HepG2 (cell line): ENCODE results near the gene ZNF771. TPM values are rescaled to one million over a fixed set of nuclear protein-coding genes. Genes with fewer than 3 reads are reported as not detected.

Source experiments
- AKNA ChIP-seq: sonication (generic); formaldehyde crosslinking; IDR thresholded peaks from 2 replicates; pipeline ENCODE4 v1.4.0; 2020; ENCODE audit warnings: missing genetic modification reagents, borderline replicate concordance
- ARNT2 ChIP-seq: sonication (generic); formaldehyde crosslinking; IDR thresholded peaks from 2 replicates; pipeline ENCODE4 v1.8.0; 2022; ENCODE audit warnings: mild to moderate bottlenecking, low read depth, missing genetic modification reagents, moderate library complexity
- GFI1 ChIP-seq: sonication (generic); formaldehyde crosslinking; IDR thresholded peaks from 2 replicates; pipeline ENCODE4 v1.5.0; 2020; ENCODE audit warnings: missing genetic modification reagents, mild to moderate bottlenecking, borderline replicate concordance
- GTF3A ChIP-seq: sonication (generic); formaldehyde crosslinking; conservative IDR thresholded peaks from 2 replicates; pipeline ENCODE4 v1.4.0; 2020; ENCODE audit warnings: mild to moderate bottlenecking, missing genetic modification reagents
- MYNN ChIP-seq: sonication (generic); formaldehyde crosslinking; IDR thresholded peaks from 2 replicates; pipeline ENCODE4 v1.4.0; 2020; ENCODE audit warnings: mild to moderate bottlenecking, low read depth, missing genetic modification reagents
- NFKB2 ChIP-seq: sonication (generic); formaldehyde crosslinking; IDR thresholded peaks from 2 replicates; pipeline ENCODE4 v1.4.0; 2020; ENCODE audit warnings: missing genetic modification reagents, borderline replicate concordance
- SIX1 ChIP-seq: sonication (generic); formaldehyde crosslinking; IDR thresholded peaks from 2 replicates; pipeline ENCODE4 v1.4.0; 2020; ENCODE audit warnings: missing genetic modification reagents, borderline replicate concordance
- SRSF9 ChIP-seq: fragments of 200-400 bp; formaldehyde crosslinking; IDR thresholded peaks from 2 replicates; pipeline ENCODE4 v1.6.1; 2018; ENCODE audit warnings: borderline replicate concordance, mild to moderate bottlenecking, low read depth, low read length; ENCODE audit not compliant: insufficient read depth, poor library complexity, severe bottlenecking
- USF2 ChIP-seq, 2 experiments: sonication (generic) in 1 of 2; formaldehyde crosslinking in 1 of 2; IDR thresholded peaks; 2 replicates each; pipeline versions ENCODE4 v1.5.1 to v1.6.1; 2011 to 2020; ENCODE audit warnings: borderline replicate concordance in 1 of 2, low read depth in 1 of 2, low read length in 1 of 2, mild to moderate bottlenecking in 1 of 2, missing genetic modification reagents in 1 of 2, moderate library complexity in 1 of 2
- ZFAT ChIP-seq: sonication (generic); formaldehyde crosslinking; conservative IDR thresholded peaks from 2 replicates; pipeline ENCODE4 v1.8.1; 2023; ENCODE audit warnings: missing genetic modification reagents, inconsistent platforms
- ZMYM3 ChIP-seq: sonication (generic); formaldehyde crosslinking; IDR thresholded peaks from 2 replicates; pipeline ENCODE4 v1.5.1; 2020; ENCODE audit warnings: mild to moderate bottlenecking, missing genetic modification reagents
- ZNF3 ChIP-seq: IDR thresholded peaks from 2 replicates; pipeline ENCODE4 v1.7.0; 2017; ENCODE audit warnings: inconsistent platforms
- ZNF441 ChIP-seq: sonication (generic); formaldehyde crosslinking; IDR thresholded peaks from 2 replicates; pipeline ENCODE4 v1.7.0; 2021; ENCODE audit warnings: missing genetic modification reagents, borderline replicate concordance
- ZNF850 ChIP-seq: sonication (generic); formaldehyde crosslinking; conservative IDR thresholded peaks from 2 replicates; pipeline ENCODE4 v1.9.0; 2021; ENCODE audit warnings: mild to moderate bottlenecking, missing genetic modification reagents
- polyA plus RNA-seq, 8 experiments: library from polyadenylated mRNA; depleted of rRNA in 3 of 8; stranded (reverse) in 7 of 8; unstranded in 1 of 8; fragments of >200 nt; fragmentation: Illumina TruSeq in 4 of 8; extraction: Trizol in 4 of 8; gene quantifications; 2 replicates each; pipeline versions ENCODE4 v1.2.1 to v1.2.3, GENCODE V29; 2011 to 2016; ENCODE audit warnings: low read depth in 4 of 8, missing spikeins in 1 of 8, mixed read lengths in 1 of 8; ENCODE audit not compliant: insufficient read depth in 1 of 8
- total RNA-seq, 5 experiments: library from RNA; depleted of rRNA; stranded (reverse); fragments of >200 nt; fragmentation: Illumina TruSeq; extraction: Trizol; gene quantifications; 2 replicates each; pipeline ENCODE4 v1.2.3, GENCODE V29; 2016; ENCODE audit warnings: low read depth in 1 of 5
- TF ChIP-seq, protein P1 (sequence below): sonication (generic); formaldehyde crosslinking; IDR thresholded peaks from 2 replicates; pipeline ENCODE4 v1.8.1; 2023; ENCODE audit warnings: mild to moderate bottlenecking, missing genetic modification reagents
- TF ChIP-seq, protein P2 (sequence below): sonication (generic); formaldehyde crosslinking; IDR thresholded peaks from 2 replicates; pipeline ENCODE4 v1.8.1; 2022; ENCODE audit warnings: mild to moderate bottlenecking, missing genetic modification reagents

The ZNF771 gene
- total and polyA plus RNA-seq, 2 of the 13 experiments (the other 11 are each of a cell fraction or from before 2014, with no cell fraction given) = 5.0 to 11.8 TPM

GRCh38 chr16:30429678-30430427, 22.4 kb downstream of the ZNF771 start, which contains the start of gene DCTPP1 (continued):
- TF ChIP-seq USF2 (IDR thresholded peaks at IDR 0.05; ENCODE audit: low read depth, low read length) (no peak), USF2 (CRISPR knock-in tag; IDR thresholded peaks at IDR 0.05; ENCODE audit: borderline replicate concordance) (no peak; the same call in 1 of the 2 replicates), ZNF441 (CRISPR knock-in tag) (peak; percentile 18; the same call in 1 of the 2 replicates), MYNN (CRISPR knock-in tag) (no peak; the same call in 1 of the 2 replicates), SIX1 (CRISPR knock-in tag) (no peak), NFKB2 (CRISPR knock-in tag) (peak; percentile 61; the same call in 1 of the 2 replicates), ZFAT (CRISPR knock-in tag) (no peak), GTF3A (CRISPR knock-in tag) (peak; percentile 93; the same call in 1 of the 2 replicates), ARNT2 (CRISPR knock-in tag) (peak; percentile 70; the same call in 1 of the 2 replicates), AKNA (CRISPR knock-in tag) (no peak; the same call in 1 of the 2 replicates), ZMYM3 (peak; percentile 80), GFI1 (CRISPR knock-in tag) (no peak), SRSF9 (no peak), ZNF850 (no peak), ZNF3 (CRISPR knock-in tag) (no peak)
- TF ChIP-seq, protein P1, sequence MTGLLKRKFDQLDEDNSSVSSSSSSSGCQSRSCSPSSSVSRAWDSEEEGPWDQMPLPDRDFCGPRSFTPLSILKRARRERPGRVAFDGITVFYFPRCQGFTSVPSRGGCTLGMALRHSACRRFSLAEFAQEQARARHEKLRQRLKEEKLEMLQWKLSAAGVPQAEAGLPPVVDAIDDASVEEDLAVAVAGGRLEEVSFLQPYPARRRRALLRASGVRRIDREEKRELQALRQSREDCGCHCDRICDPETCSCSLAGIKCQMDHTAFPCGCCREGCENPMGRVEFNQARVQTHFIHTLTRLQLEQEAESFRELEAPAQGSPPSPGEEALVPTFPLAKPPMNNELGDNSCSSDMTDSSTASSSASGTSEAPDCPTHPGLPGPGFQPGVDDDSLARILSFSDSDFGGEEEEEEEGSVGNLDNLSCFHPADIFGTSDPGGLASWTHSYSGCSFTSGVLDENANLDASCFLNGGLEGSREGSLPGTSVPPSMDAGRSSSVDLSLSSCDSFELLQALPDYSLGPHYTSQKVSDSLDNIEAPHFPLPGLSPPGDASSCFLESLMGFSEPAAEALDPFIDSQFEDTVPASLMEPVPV (CRISPR knock-in tag) = peak; percentile 96
- TF ChIP-seq, protein P2, sequence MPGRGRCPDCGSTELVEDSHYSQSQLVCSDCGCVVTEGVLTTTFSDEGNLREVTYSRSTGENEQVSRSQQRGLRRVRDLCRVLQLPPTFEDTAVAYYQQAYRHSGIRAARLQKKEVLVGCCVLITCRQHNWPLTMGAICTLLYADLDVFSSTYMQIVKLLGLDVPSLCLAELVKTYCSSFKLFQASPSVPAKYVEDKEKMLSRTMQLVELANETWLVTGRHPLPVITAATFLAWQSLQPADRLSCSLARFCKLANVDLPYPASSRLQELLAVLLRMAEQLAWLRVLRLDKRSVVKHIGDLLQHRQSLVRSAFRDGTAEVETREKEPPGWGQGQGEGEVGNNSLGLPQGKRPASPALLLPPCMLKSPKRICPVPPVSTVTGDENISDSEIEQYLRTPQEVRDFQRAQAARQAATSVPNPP (CRISPR knock-in tag) = peak; percentile 98
